ENCODE measurements around the gene MTSS2.
A peak's percentile ranks its signal among the peaks of the same experiment; 100 is the strongest.

MTSS2 gene

GRCh38 chr16:70685938-70686375, at the start of gene MTSS2:
Gene MTSS2 (minus strand): TSS chr16:70686053. CDS start chr16:70685791, 262 bp downstream.
- DNase-seq (ENCODE audit: low read depth) = peak; percentile 98
- Histone ChIP-seq H3K4me3 (ENCODE audit: low read length) (peak within 1 kb of the TSS; percentile 93), H3K36me3 (ENCODE audit: control insufficient read depth, insufficient read depth, low read length, severe bottlenecking) (no peaks in the 10 kb centered on the region), H3K9ac (ENCODE audit: low read length) (peak within 1 kb of the TSS; percentile 92), H3K9me3 (ENCODE audit: control insufficient read depth, low read length) (no peaks in the 10 kb centered on the region), H3K4me1 (ENCODE audit: control insufficient read depth, insufficient read depth, low read length) (peaks cover 72% of the 10 kb centered on the region), H3K27me3 (replicated peaks; ENCODE audit: control insufficient read depth, insufficient read depth, low read length) (no peaks in the 10 kb centered on the region)

- H3K4me3 ChIP-seq (ENCODE audit: low read length) = no peak overlapping the region
Measured at GRCh38 chr16:70735141-70735979, 49.5 kb upstream of the MTSS2 start.

GRCh38 chr16:70734522-70735095, 48.8 kb upstream of the MTSS2 start:
- H3K9me3 ChIP-seq (ENCODE audit: control insufficient read depth, low read length) = no peaks in the 10 kb centered on the region
- H3K4me1 ChIP-seq (ENCODE audit: control insufficient read depth, insufficient read depth, low read length) = peaks cover 43% of the 10 kb centered on the region
- H3K36me3 ChIP-seq (ENCODE audit: control insufficient read depth, insufficient read depth, low read length, severe bottlenecking) = peaks cover 9% of the 10 kb centered on the region
- peak overlapping the region; percentile 74 for H3K9ac ChIP-seq (ENCODE audit: low read length)
- H3K4me3 ChIP-seq (ENCODE audit: low read length) = no peak overlapping the region
- no peak for DNase-seq (ENCODE audit: low read depth)
- no peaks in the 10 kb centered on the region for H3K27me3 ChIP-seq (replicated peaks; ENCODE audit: control insufficient read depth, insufficient read depth, low read length)

More at GRCh38 chr16:70735141-70735979, 49.5 kb upstream of the MTSS2 start:
- Histone ChIP-seq H3K9me3 (ENCODE audit: control insufficient read depth, low read length) (no peaks in the 10 kb centered on the region), H3K36me3 (ENCODE audit: control insufficient read depth, insufficient read depth, low read length, severe bottlenecking) (peaks cover 9% of the 10 kb centered on the region), H3K9ac (ENCODE audit: low read length) (peak overlapping the region; percentile 74), H3K27me3 (replicated peaks; ENCODE audit: control insufficient read depth, insufficient read depth, low read length) (no peaks in the 10 kb centered on the region), H3K4me1 (ENCODE audit: control insufficient read depth, insufficient read depth, low read length) (peaks cover 43% of the 10 kb centered on the region)
- peak; percentile 70 for DNase-seq (ENCODE audit: low read depth)

- no peaks in the 10 kb centered on the region for H3K9me3 ChIP-seq (ENCODE audit: control insufficient read depth, low read length)
- no peaks in the 10 kb centered on the region for H3K27me3 ChIP-seq (replicated peaks; ENCODE audit: control insufficient read depth, insufficient read depth, low read length)
- H3K36me3 ChIP-seq (ENCODE audit: control insufficient read depth, insufficient read depth, low read length, severe bottlenecking) = peaks cover 9% of the 10 kb centered on the region
- no peak for DNase-seq (ENCODE audit: low read depth)
- peaks cover 25% of the 10 kb centered on the region for H3K4me1 ChIP-seq (ENCODE audit: control insufficient read depth, insufficient read depth, low read length)
- no peak overlapping the region for H3K4me3 ChIP-seq (ENCODE audit: low read length)
- no peak overlapping the region for H3K9ac ChIP-seq (ENCODE audit: low read length)
Measured at GRCh38 chr16:70730944-70731343, 45.1 kb upstream of the MTSS2 start.

GRCh38 chr16:70730031-70730430, 44.2 kb upstream of the MTSS2 start:
- Histone ChIP-seq H3K9ac (ENCODE audit: low read length) (no peak overlapping the region), H3K36me3 (ENCODE audit: control insufficient read depth, insufficient read depth, low read length, severe bottlenecking) (peaks cover 9% of the 10 kb centered on the region), H3K9me3 (ENCODE audit: control insufficient read depth, low read length) (no peaks in the 10 kb centered on the region), H3K4me1 (ENCODE audit: control insufficient read depth, insufficient read depth, low read length) (peaks cover 26% of the 10 kb centered on the region), H3K4me3 (ENCODE audit: low read length) (no peak overlapping the region), H3K27me3 (replicated peaks; ENCODE audit: control insufficient read depth, insufficient read depth, low read length) (no peaks in the 10 kb centered on the region)
- DNase-seq (ENCODE audit: low read depth) = no peak

- H3K4me1 ChIP-seq (ENCODE audit: control insufficient read depth, insufficient read depth, low read length) = peaks cover 22% of the 10 kb centered on the region
- H3K4me3 ChIP-seq (ENCODE audit: low read length) = no peak overlapping the region
- peaks cover 9% of the 10 kb centered on the region for H3K36me3 ChIP-seq (ENCODE audit: control insufficient read depth, insufficient read depth, low read length, severe bottlenecking)
- no peak for DNase-seq (ENCODE audit: low read depth)
- no peaks in the 10 kb centered on the region for H3K27me3 ChIP-seq (replicated peaks; ENCODE audit: control insufficient read depth, insufficient read depth, low read length)
- no peak overlapping the region for H3K9ac ChIP-seq (ENCODE audit: low read length)
- H3K9me3 ChIP-seq (ENCODE audit: control insufficient read depth, low read length) = no peaks in the 10 kb centered on the region
Measured at GRCh38 chr16:70729292-70729691, 43.4 kb upstream of the MTSS2 start.

GRCh38 chr16:70728150-70728549, 42.3 kb upstream of the MTSS2 start:
- peaks cover 9% of the 10 kb centered on the region for H3K36me3 ChIP-seq (ENCODE audit: control insufficient read depth, insufficient read depth, low read length, severe bottlenecking)
- DNase-seq (ENCODE audit: low read depth) = no peak
- peaks cover 22% of the 10 kb centered on the region for H3K4me1 ChIP-seq (ENCODE audit: control insufficient read depth, insufficient read depth, low read length)
- no peak overlapping the region for H3K4me3 ChIP-seq (ENCODE audit: low read length)
- H3K9me3 ChIP-seq (ENCODE audit: control insufficient read depth, low read length) = no peaks in the 10 kb centered on the region
- no peaks in the 10 kb centered on the region for H3K27me3 ChIP-seq (replicated peaks; ENCODE audit: control insufficient read depth, insufficient read depth, low read length)
- no peak overlapping the region for H3K9ac ChIP-seq (ENCODE audit: low read length)

GRCh38 chr16:70726892-70727361, 41.1 kb upstream of the MTSS2 start:
- DNase-seq (ENCODE audit: low read depth) = no peak

GRCh38 chr16:70725912-70726828, 40.3 kb upstream of the MTSS2 start:
- DNase-seq (ENCODE audit: low read depth) = no peak
- Histone ChIP-seq H3K4me3 (ENCODE audit: low read length) (peak overlapping the region; percentile 3), H3K36me3 (ENCODE audit: control insufficient read depth, insufficient read depth, low read length, severe bottlenecking) (peaks cover 7% of the 10 kb centered on the region), H3K9me3 (ENCODE audit: control insufficient read depth, low read length) (no peaks in the 10 kb centered on the region), H3K4me1 (ENCODE audit: control insufficient read depth, insufficient read depth, low read length) (peaks cover 22% of the 10 kb centered on the region), H3K27me3 (replicated peaks; ENCODE audit: control insufficient read depth, insufficient read depth, low read length) (no peaks in the 10 kb centered on the region), H3K9ac (ENCODE audit: low read length) (peak overlapping the region; percentile 72)

More at GRCh38 chr16:70726892-70727361, 41.1 kb upstream of the MTSS2 start:
- no peaks in the 10 kb centered on the region for H3K27me3 ChIP-seq (replicated peaks; ENCODE audit: control insufficient read depth, insufficient read depth, low read length)
- peaks cover 22% of the 10 kb centered on the region for H3K4me1 ChIP-seq (ENCODE audit: control insufficient read depth, insufficient read depth, low read length)
- peaks cover 9% of the 10 kb centered on the region for H3K36me3 ChIP-seq (ENCODE audit: control insufficient read depth, insufficient read depth, low read length, severe bottlenecking)
- no peaks in the 10 kb centered on the region for H3K9me3 ChIP-seq (ENCODE audit: control insufficient read depth, low read length)
- peak overlapping the region; percentile 72 for H3K9ac ChIP-seq (ENCODE audit: low read length)
- no peak overlapping the region for H3K4me3 ChIP-seq (ENCODE audit: low read length)

- Histone ChIP-seq H3K4me1 (ENCODE audit: control insufficient read depth, insufficient read depth, low read length) (peaks cover 22% of the 10 kb centered on the region), H3K9me3 (ENCODE audit: control insufficient read depth, low read length) (no peaks in the 10 kb centered on the region), H3K36me3 (ENCODE audit: control insufficient read depth, insufficient read depth, low read length, severe bottlenecking) (no peaks in the 10 kb centered on the region), H3K9ac (ENCODE audit: low read length) (peak overlapping the region; percentile 72), H3K27me3 (replicated peaks; ENCODE audit: control insufficient read depth, insufficient read depth, low read length) (no peaks in the 10 kb centered on the region), H3K4me3 (ENCODE audit: low read length) (peak overlapping the region; percentile 3)
- DNase-seq (ENCODE audit: low read depth) = no peak
Measured at GRCh38 chr16:70725024-70725911, 39.4 kb upstream of the MTSS2 start.
